ENCODE results near the gene SCN1B. TPM values are rescaled to one million over a fixed set of nuclear protein-coding genes. Genes with fewer than 3 reads are reported as not detected.
"Not testable (repeated sequence)": the region's sequence is repeated elsewhere in the genome, so short reads cannot be mapped to it uniquely, and the experiment has no call there.

SCN1B gene
- total and polyA plus RNA-seq, 8 donors, result 0.82 to 9.7 (median 1.1) TPM

GRCh38 chr19:35002037-35002535, 28.2 kb upstream of the SCN1B start:
- Histone ChIP-seq H3K4me1 (peaks cover 45 to 89% of the 10 kb centered on the region in 2 donors), H3K27me3 (no peaks in the 10 kb centered on the region), H3K4me3 (peak overlapping the region; percentile 84 to 94), H3K36me3 (peaks cover 0 to 29% of the 10 kb centered on the region in 2 donors), H3K9me3 (no peaks in the 10 kb centered on the region), H3K27ac (peak overlapping the region; percentile 97 to 99)
- DNase-seq (no peak), ATAC-seq (no peak)
- intact Hi-C loops (cut with DNase I), result no loop called here
- TF ChIP-seq, protein P1, sequence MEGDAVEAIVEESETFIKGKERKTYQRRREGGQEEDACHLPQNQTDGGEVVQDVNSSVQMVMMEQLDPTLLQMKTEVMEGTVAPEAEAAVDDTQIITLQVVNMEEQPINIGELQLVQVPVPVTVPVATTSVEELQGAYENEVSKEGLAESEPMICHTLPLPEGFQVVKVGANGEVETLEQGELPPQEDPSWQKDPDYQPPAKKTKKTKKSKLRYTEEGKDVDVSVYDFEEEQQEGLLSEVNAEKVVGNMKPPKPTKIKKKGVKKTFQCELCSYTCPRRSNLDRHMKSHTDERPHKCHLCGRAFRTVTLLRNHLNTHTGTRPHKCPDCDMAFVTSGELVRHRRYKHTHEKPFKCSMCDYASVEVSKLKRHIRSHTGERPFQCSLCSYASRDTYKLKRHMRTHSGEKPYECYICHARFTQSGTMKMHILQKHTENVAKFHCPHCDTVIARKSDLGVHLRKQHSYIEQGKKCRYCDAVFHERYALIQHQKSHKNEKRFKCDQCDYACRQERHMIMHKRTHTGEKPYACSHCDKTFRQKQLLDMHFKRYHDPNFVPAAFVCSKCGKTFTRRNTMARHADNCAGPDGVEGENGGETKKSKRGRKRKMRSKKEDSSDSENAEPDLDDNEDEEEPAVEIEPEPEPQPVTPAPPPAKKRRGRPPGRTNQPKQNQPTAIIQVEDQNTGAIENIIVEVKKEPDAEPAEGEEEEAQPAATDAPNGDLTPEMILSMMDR (IDR thresholded peaks at IDR 0.05), result no peak

- H3K36me3 ChIP-seq, result peaks cover 0 to 44% of the 10 kb centered on the region in 2 donors
- no peak for DNase-seq
- intact Hi-C loops (cut with DNase I), result no loop called here
- H3K4me1 ChIP-seq, result peaks cover 45 to 88% of the 10 kb centered on the region in 2 donors
- TF ChIP-seq, protein P1 (IDR thresholded peaks at IDR 0.05), result no peak
- peak overlapping the region; percentile 73 to 97 for H3K27ac ChIP-seq
- H3K27me3 ChIP-seq, result no peaks in the 10 kb centered on the region
- peak overlapping the region in 1 of 2 donors; percentile 84 for H3K4me3 ChIP-seq
- H3K9me3 ChIP-seq, result no peaks in the 10 kb centered on the region
- ATAC-seq, result no peak
Measured at GRCh38 chr19:35004517-35005255, 25.6 kb upstream of the SCN1B start.

DNA sequence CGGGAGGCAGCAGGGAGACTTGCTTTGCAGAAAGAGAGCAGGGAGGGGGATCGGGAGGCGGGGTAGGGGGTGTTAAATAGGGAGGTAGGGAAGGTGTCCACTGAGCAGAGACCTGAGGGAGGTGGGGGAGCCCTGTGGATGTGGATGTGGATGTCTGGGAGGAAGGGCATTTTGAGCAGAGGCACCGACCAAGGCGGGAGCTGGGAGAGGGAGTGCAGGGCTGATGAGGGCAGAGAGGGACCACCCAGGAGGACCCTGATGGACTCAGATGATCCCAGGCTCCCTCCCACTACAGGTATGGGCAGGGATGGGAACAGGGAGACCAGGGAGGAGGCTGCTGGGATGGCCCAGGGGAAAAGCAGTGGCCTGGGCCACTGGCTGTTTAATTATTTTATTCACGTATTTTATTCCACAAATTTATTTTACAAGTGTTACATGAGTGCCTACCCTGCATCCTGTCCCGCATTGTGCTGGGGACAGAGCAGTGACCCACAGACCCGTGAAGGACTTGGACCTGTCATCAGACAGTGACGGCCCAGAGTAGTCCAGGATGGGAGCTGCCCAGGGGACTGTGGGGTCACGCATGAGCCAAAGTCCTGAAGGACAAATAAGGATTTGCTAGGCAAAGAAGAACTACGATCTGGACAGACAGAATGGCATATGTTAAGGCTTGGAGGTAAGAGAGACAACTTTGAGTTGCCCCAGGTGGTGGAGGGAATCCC, 24.9 kb upstream of the SCN1B start:
- DNase-seq (no peak), ATAC-seq (no peak)
- Histone ChIP-seq H3K36me3 (peaks cover 0 to 51% of the 10 kb centered on the region in 2 donors), H3K27me3 (no peaks in the 10 kb centered on the region), H3K4me3 (no peak overlapping the region), H3K9me3 (no peaks in the 10 kb centered on the region), H3K27ac (peak overlapping the region; percentile 73 to 97), H3K4me1 (peaks cover 45 to 93% of the 10 kb centered on the region in 2 donors)
- intact Hi-C loops (cut with DNase I), result no loop called here
- TF ChIP-seq, protein P1 (IDR thresholded peaks at IDR 0.05), result no peak

GRCh38 chr19:35006007-35006341, 24.3 kb upstream of the SCN1B start:
- H3K9me3 ChIP-seq; H3K4me3 ChIP-seq; DNase-seq; H3K27me3 ChIP-seq; intact Hi-C loops (cut with DNase I); ATAC-seq: not testable (repeated sequence)
- peaks cover 0 to 57% of the 10 kb centered on the region in 2 donors for H3K36me3 ChIP-seq
- peak overlapping the region; percentile 73 to 97 for H3K27ac ChIP-seq
- H3K4me1 ChIP-seq, result peaks cover 45 to 98% of the 10 kb centered on the region in 2 donors

DNA sequence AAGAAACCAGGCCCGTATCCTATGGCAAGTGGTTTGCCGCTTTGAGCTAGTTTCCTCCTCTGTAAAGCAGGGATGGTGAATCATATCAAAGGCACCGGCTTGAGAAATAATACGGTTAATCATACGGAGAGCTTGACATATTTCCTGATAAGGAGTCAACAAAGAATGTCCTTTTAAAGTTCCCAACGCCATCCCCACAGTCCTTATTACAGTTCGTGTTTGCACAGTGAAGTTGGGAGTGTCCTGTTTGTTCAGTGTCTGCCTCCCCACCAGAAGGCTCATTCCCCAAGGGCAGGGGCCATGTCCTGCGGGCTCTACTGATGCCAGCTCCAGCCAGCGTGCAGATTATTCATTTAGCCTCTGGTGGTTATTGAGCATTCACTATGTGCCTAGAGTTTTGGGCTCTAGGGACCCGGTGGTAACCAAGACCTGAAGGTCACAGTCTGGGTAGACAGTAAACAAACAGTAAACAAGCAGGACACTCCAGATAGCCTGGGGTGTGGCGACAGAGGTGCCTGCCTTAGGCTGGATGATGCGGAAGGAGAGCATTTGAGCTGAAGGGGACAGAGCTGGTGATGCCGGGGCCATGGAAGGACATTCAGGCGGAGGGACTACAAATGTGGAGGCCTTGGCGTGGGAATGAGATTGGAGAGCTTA, 23.8 kb upstream of the SCN1B start:
- intact Hi-C loops (cut with DNase I), result no loop called here
- H3K27ac ChIP-seq, result peak overlapping the region; percentile 73 to 97
- DNase-seq (peak in 3 of 4 donors; percentile 60 to 74 (median 63)), ATAC-seq (peak; percentile 84)
- H3K9me3 ChIP-seq, result no peaks in the 10 kb centered on the region
- no peak overlapping the region for H3K4me3 ChIP-seq
- H3K27me3 ChIP-seq, result no peaks in the 10 kb centered on the region
- TF ChIP-seq, protein P1 (IDR thresholded peaks at IDR 0.05), result no peak
- H3K4me1 ChIP-seq, result peaks cover 43 to 99% of the 10 kb centered on the region in 2 donors
- H3K36me3 ChIP-seq, result peaks cover 0 to 62% of the 10 kb centered on the region in 2 donors
